ENCODE data around the gene CNTN5.

GRCh38 chr11:99670067-99670676, 649.4 kb downstream of the CNTN5 start:
- no peak for TF ChIP-seq POLR2A (IDR thresholded peaks at IDR 0.05; ENCODE audit: low read length)
- no peak for TF ChIP-seq GATA1 (IDR thresholded peaks at IDR 0.05; ENCODE audit: low read depth, low read length)
